ENCODE data around the gene BARHL2. TPM values are rescaled to one million over a fixed set of nuclear protein-coding genes. Genes with fewer than 3 reads are reported as not detected.

Gene BARHL2
- total and polyA plus RNA-seq, 8 donors = not detected

- intact Hi-C loops (cut with DNase I) = no loop called here
- Histone ChIP-seq H3K27me3 (peaks cover 96 to 100% of the 10 kb centered on the region in 2 donors), H3K4me1 (peaks cover 7 to 8% of the 10 kb centered on the region in 2 donors), H3K9me3 (no peaks in the 10 kb centered on the region), H3K4me3 (no peak overlapping the region), H3K36me3 (no peaks in the 10 kb centered on the region), H3K27ac (no peak overlapping the region)
- no peak for ATAC-seq
- TF ChIP-seq CTCF (IDR thresholded peaks at IDR 0.05) = no peak
- DNase-seq = no peak
Observed at GRCh38 chr1:90714521-90714951, 2.6 kb downstream of the BARHL2 start.

- no peak for ATAC-seq
- no peak for TF ChIP-seq CTCF (IDR thresholded peaks at IDR 0.05)
- Histone ChIP-seq H3K27ac (no peak overlapping the region), H3K9me3 (no peaks in the 10 kb centered on the region), H3K4me1 (peaks cover 7 to 8% of the 10 kb centered on the region in 2 donors), H3K4me3 (no peak overlapping the region), H3K27me3 (peaks cover 93 to 100% of the 10 kb centered on the region in 2 donors), H3K36me3 (no peaks in the 10 kb centered on the region)
- peak in 2 of 4 donors; percentile 50 to 60 for DNase-seq
- intact Hi-C loops (cut with DNase I) = no loop called here
Observed at GRCh38 chr1:90713741-90714509, 3.2 kb downstream of the BARHL2 start.

- H3K36me3 ChIP-seq = no peaks in the 10 kb centered on the region
- H3K4me1 ChIP-seq = peaks cover under 1 to 2% of the 10 kb centered on the region in 2 donors
- intact Hi-C loops (cut with DNase I) = no loop called here
- no peaks in the 10 kb centered on the region for H3K9me3 ChIP-seq
- DNase-seq (no peak), ATAC-seq (no peak)
- TF ChIP-seq CTCF (IDR thresholded peaks at IDR 0.05) = no peak
- H3K27ac ChIP-seq = no peak overlapping the region
- H3K27me3 ChIP-seq = peaks cover 93 to 100% of the 10 kb centered on the region in 2 donors
- no peak overlapping the region for H3K4me3 ChIP-seq
Observed at GRCh38 chr1:90712915-90713730, 4.0 kb downstream of the BARHL2 start.

- H3K27me3 ChIP-seq = peaks cover 96 to 100% of the 10 kb centered on the region in 2 donors
- no peak overlapping the region for H3K27ac ChIP-seq
- no peak overlapping the region for H3K4me3 ChIP-seq
- no peaks in the 10 kb centered on the region for H3K36me3 ChIP-seq
- H3K4me1 ChIP-seq = peaks cover 0 to under 1% of the 10 kb centered on the region in 2 donors
- intact Hi-C loops (cut with DNase I) = no loop called here
- DNase-seq (peak in 1 of 4 donors; percentile 52), ATAC-seq (no peak)
- no peak for TF ChIP-seq CTCF (IDR thresholded peaks at IDR 0.05)
- no peaks in the 10 kb centered on the region for H3K9me3 ChIP-seq
Observed at GRCh38 chr1:90712153-90712856, 4.8 kb downstream of the BARHL2 start.
